ENCODE measurements around the gene COPZ2.

DNA sequence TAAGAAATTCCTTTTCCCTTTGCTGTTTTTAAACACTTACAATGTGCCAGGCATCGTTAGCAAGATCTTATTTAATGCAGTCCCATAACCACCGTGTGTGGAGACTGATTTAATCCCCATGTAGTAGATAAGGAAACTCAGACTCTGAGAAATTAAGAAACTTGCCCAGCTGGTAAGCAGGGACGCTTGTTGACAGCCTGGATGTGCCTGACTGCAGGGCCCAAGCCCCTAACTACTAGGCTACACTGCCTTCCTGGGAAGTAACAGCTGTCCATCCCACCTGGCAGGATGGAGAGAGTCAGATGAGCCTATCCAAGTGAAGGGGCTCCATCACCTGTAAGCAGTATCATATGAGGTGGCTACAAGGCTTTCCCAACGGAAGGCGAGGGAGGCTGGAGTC is 43.6 kb downstream of the COPZ2 start:
- TF ChIP-seq, protein P1, sequence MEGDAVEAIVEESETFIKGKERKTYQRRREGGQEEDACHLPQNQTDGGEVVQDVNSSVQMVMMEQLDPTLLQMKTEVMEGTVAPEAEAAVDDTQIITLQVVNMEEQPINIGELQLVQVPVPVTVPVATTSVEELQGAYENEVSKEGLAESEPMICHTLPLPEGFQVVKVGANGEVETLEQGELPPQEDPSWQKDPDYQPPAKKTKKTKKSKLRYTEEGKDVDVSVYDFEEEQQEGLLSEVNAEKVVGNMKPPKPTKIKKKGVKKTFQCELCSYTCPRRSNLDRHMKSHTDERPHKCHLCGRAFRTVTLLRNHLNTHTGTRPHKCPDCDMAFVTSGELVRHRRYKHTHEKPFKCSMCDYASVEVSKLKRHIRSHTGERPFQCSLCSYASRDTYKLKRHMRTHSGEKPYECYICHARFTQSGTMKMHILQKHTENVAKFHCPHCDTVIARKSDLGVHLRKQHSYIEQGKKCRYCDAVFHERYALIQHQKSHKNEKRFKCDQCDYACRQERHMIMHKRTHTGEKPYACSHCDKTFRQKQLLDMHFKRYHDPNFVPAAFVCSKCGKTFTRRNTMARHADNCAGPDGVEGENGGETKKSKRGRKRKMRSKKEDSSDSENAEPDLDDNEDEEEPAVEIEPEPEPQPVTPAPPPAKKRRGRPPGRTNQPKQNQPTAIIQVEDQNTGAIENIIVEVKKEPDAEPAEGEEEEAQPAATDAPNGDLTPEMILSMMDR (IDR thresholded peaks at IDR 0.05), result no peak
- no peak for TF ChIP-seq POLR2AphosphoS5 (IDR thresholded peaks at IDR 0.05)

Measured in suprapubic skin (tissue), 3 donors.